ENCODE results near the gene MAP3K3. TPM values are rescaled to one million over a fixed set of nuclear protein-coding genes. Genes with fewer than 3 reads are reported as not detected.

MAP3K3 gene
- total and polyA plus RNA-seq, 10 donors: 12.2 to 125 (median 87.9) TPM

- Histone ChIP-seq H3K4me3 (no peak overlapping the region), H3K4me1 (peaks cover 5 to 100% (median 68%) of the 10 kb centered on the region in 6 donors), H3K36me3 (peaks cover 0 to 86% (median 17%) of the 10 kb centered on the region in 6 donors), H3K27me3 (replicated peaks in 1 of 7) (no peaks in the 10 kb centered on the region), H3K27ac (peak overlapping the region in 6 of 8 donors; percentile 55 to 86 (median 73)), H3K9me3 (no peaks in the 10 kb centered on the region)
- no peak for TF ChIP-seq CTCF (IDR thresholded peaks at IDR 0.05 in 8 of 11, conservative IDR thresholded peaks at IDR 0.05 in 3 of 11)
- WGBS, 5 donors: 86 to 94% (median 90%) methylated on average over 4 of the region's 4 CpGs
- no peak for DNase-seq
- intact Hi-C loops (cut with DNase I; ENCODE audit: low total_unique reads): no loop called here
Observed at GRCh38 chr17:63647065-63647725, 25.0 kb downstream of the MAP3K3 start.

DNA sequence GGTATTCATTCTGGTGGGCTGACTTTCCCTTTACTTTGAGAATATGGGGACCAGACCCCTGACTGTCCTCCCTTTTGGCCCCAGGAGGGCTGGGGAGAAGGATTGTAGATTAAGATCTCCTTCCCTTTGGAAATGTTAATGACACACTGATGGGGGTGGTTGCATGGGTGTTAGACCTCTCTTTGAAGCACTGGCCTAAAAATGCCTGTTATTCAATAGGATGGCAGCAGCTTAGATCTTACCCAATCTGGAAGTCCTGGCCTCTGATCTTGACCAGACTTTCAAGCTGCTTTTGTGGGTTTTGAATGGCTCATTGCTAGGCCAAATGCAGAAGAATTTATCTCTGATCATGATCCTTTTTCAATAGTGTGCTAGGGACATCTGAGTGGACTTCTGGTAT, 25.7 kb downstream of the MAP3K3 start:
- no peak for DNase-seq
- no peak for TF ChIP-seq POLR2A (IDR thresholded peaks at IDR 0.05)
- TF ChIP-seq POLR2AphosphoS5 (IDR thresholded peaks at IDR 0.05): no peak
- TF ChIP-seq CTCF (IDR thresholded peaks at IDR 0.05 in 8 of 11, conservative IDR thresholded peaks at IDR 0.05 in 3 of 11): no peak
- intact Hi-C loops (cut with DNase I; ENCODE audit: low total_unique reads): no loop called here
- Histone ChIP-seq H3K27ac (peak overlapping the region in 1 of 8 donors; percentile 86), H3K4me1 (peaks cover 5 to 100% (median 70%) of the 10 kb centered on the region in 6 donors), H3K27me3 (replicated peaks in 1 of 7) (no peaks in the 10 kb centered on the region), H3K9me3 (no peaks in the 10 kb centered on the region), H3K4me3 (no peak overlapping the region), H3K36me3 (peaks cover 3 to 86% (median 23%) of the 10 kb centered on the region in 6 donors)

DNA sequence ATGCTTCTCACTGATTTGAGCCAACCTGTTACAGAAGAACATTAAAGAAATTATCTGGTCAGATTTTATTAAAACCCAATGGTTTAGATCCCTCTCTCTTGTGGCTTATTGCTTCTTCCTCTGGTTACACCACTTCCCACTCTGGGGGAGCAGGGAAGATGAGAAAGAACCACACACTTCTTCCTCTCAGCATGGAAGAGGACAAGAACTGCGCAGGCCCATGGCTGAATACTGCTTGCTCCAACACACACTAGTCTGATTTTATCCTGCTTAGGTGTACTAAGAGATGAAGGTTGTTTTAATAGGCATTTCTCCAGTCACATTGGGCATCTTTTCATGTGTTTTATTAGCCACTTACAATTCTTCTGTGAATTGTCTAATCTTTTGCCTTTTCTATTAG, 27.6 kb downstream of the MAP3K3 start:
- H3K36me3 ChIP-seq: peaks cover 3 to 97% (median 40%) of the 10 kb centered on the region in 6 donors
- 41 to 57% (median 52%) methylated on average over 1 of the region's 1 CpG for WGBS, 5 donors
- peak overlapping the region in 4 of 8 donors; percentile 27 to 65 (median 39) for H3K27ac ChIP-seq
- no peak for DNase-seq
- no peaks in the 10 kb centered on the region for H3K27me3 ChIP-seq (replicated peaks in 1 of 7)
- TF ChIP-seq POLR2AphosphoS5 (IDR thresholded peaks at IDR 0.05): no peak
- TF ChIP-seq CTCF (IDR thresholded peaks at IDR 0.05 in 8 of 11, conservative IDR thresholded peaks at IDR 0.05 in 3 of 11): no peak
- TF ChIP-seq POLR2A (IDR thresholded peaks at IDR 0.05): no peak
- intact Hi-C loops (cut with DNase I; ENCODE audit: low total_unique reads): no loop called here
- peaks cover 5 to 98% (median 61%) of the 10 kb centered on the region in 6 donors for H3K4me1 ChIP-seq
- no peak overlapping the region for H3K4me3 ChIP-seq
- no peaks in the 10 kb centered on the region for H3K9me3 ChIP-seq

- Histone ChIP-seq H3K4me1 (peaks cover 0 to 86% (median 39%) of the 10 kb centered on the region in 6 donors), H3K36me3 (peaks cover 3 to 100% (median 38%) of the 10 kb centered on the region in 6 donors), H3K9me3 (no peaks in the 10 kb centered on the region), H3K27me3 (replicated peaks in 1 of 7) (no peaks in the 10 kb centered on the region), H3K4me3 (no peak overlapping the region), H3K27ac (peak overlapping the region in 1 of 8 donors; percentile 11)
- intact Hi-C loops (cut with DNase I; ENCODE audit: low total_unique reads): no loop called here
- DNase-seq: no peak
- WGBS, 5 donors: 40 to 70% (median 55%) methylated on average over 3 of the region's 3 CpGs
- TF ChIP-seq POLR2A (IDR thresholded peaks at IDR 0.05): no peak
- TF ChIP-seq CTCF (IDR thresholded peaks at IDR 0.05 in 8 of 11, conservative IDR thresholded peaks at IDR 0.05 in 3 of 11): no peak
- no peak for TF ChIP-seq POLR2AphosphoS5 (IDR thresholded peaks at IDR 0.05)
Observed at GRCh38 chr17:63652106-63652505, 29.9 kb downstream of the MAP3K3 start.
